Stimulated activated CD4-positive, alpha-beta T cell treated with anti-CD3 and anti-CD28 coated beads, Interleukin-15, amount 100 ng/mL, for 48 hours (primary cell): ENCODE data around the gene NOP58.
"Not testable (repeated sequence)": the region's sequence is repeated elsewhere in the genome, so short reads cannot be mapped to it uniquely, and the experiment has no call there.

ENCODE experiments used
- DNase-seq, 2 donors: peaks; one replicate each; pipeline ENCODE4 v3.0.0-alpha.2; 2020; ENCODE audit warnings: low read depth in 2 of 2

NOP58 gene

GRCh38 chr2:202265467-202266277 is at the start of gene NOP58:
Gene NOP58, plus strand, starts transcription at chr2:202265763. Its CDS starts 179 bp downstream, at chr2:202265942.
- peak; percentile 86 for DNase-seq

- no peak for DNase-seq
These were observed 43.7 kb upstream of the NOP58 start for GRCh38 chr2:202221873-202222272.

- no peak for DNase-seq
These were observed 27.8 kb upstream of the NOP58 start for GRCh38 chr2:202237787-202238233.

GRCh38 chr2:202238234-202239197 is 27.0 kb upstream of the NOP58 start, which contains the start of gene SUMO1:
Gene SUMO1, minus strand, starts transcription at chr2:202238597. Its CDS starts 146 bp downstream, at chr2:202238451.
- peak; percentile 80 to 87 for DNase-seq

- not testable (repeated sequence) for DNase-seq
These were observed 17.9 kb upstream of the NOP58 start for GRCh38 chr2:202247710-202248109.

- DNase-seq, result no peak
These were observed 15.9 kb upstream of the NOP58 start for GRCh38 chr2:202249521-202250253.

GRCh38 chr2:202251494-202251893 is 14.1 kb upstream of the NOP58 start:
- DNase-seq, result no peak

GRCh38 chr2:202261531-202261930 is 4.0 kb upstream of the NOP58 start:
- DNase-seq, result no peak

- DNase-seq, result no peak
These were observed 1.9 kb downstream of the NOP58 start for GRCh38 chr2:202267495-202267894.

- DNase-seq, result no peak
These were observed 4.0 kb downstream of the NOP58 start for GRCh38 chr2:202269585-202269984.

- no peak for DNase-seq
These were observed 4.9 kb downstream of the NOP58 start for GRCh38 chr2:202270487-202270886.

- not testable (repeated sequence) for DNase-seq
These were observed 10.6 kb downstream of the NOP58 start for GRCh38 chr2:202276078-202276720.

GRCh38 chr2:202278036-202278760 is 12.6 kb downstream of the NOP58 start:
- DNase-seq, result no peak

- DNase-seq, result no peak
These were observed 13.4 kb downstream of the NOP58 start for GRCh38 chr2:202278944-202279343.

GRCh38 chr2:202286595-202286994 is 21.0 kb downstream of the NOP58 start:
- DNase-seq, result no peak

GRCh38 chr2:202289394-202290204 is 24.0 kb downstream of the NOP58 start:
- no peak for DNase-seq

- DNase-seq, result no peak
These were observed 24.8 kb downstream of the NOP58 start for GRCh38 chr2:202290316-202290715.

- no peak for DNase-seq
These were observed 25.4 kb downstream of the NOP58 start for GRCh38 chr2:202290970-202291369.

GRCh38 chr2:202299712-202300111 is 34.1 kb downstream of the NOP58 start:
- DNase-seq, result no peak

- no peak for DNase-seq
These were observed 40.5 kb downstream of the NOP58 start for GRCh38 chr2:202306034-202306433.
